Liver (tissue), 3 donors: ENCODE measurements around the gene TADA3.
A peak's percentile ranks its signal among the peaks of the same experiment; 100 is the strongest.

Experiments used
- EGR1 ChIP-seq, 2 donors: IDR thresholded peaks; 2 replicates each; pipeline ENCODE4 v1.6.1; 2016 to 2018; ENCODE audit warnings: antibody characterized with exemption in 2 of 2, low read depth in 2 of 2
- GABPA ChIP-seq, 2 donors: IDR thresholded peaks in 1 of 2; conservative IDR thresholded peaks in 1 of 2; 2 replicates each; pipeline ENCODE4 v1.6.1; 2016; ENCODE audit warnings: antibody characterized with exemption in 2 of 2, mild to moderate bottlenecking in 1 of 2, moderate library complexity in 1 of 2
- JUND ChIP-seq, 2 donors: IDR thresholded peaks; 2 replicates each; pipeline ENCODE4 v1.6.1; 2016; ENCODE audit warnings: antibody characterized with exemption in 2 of 2
- RAD21 ChIP-seq, 2 donors: IDR thresholded peaks; 2 replicates each; pipeline ENCODE4 v1.6.1; 2016; ENCODE audit warnings: antibody characterized with exemption in 2 of 2, mild to moderate bottlenecking in 2 of 2
- RXRA ChIP-seq, 2 donors: IDR thresholded peaks; 2 replicates each; pipeline ENCODE4 v1.6.1; 2017 to 2018; ENCODE audit warnings: antibody characterized with exemption in 2 of 2, mild to moderate bottlenecking in 1 of 2
- SP1 ChIP-seq: IDR thresholded peaks from 2 replicates; pipeline ENCODE4 v1.6.1; 2018; ENCODE audit warnings: antibody characterized with exemption, mild to moderate bottlenecking
- TAF1 ChIP-seq: conservative IDR thresholded peaks from 2 replicates; pipeline ENCODE4 v1.6.1; 2016; ENCODE audit warnings: antibody characterized with exemption, mild to moderate bottlenecking
- YY1 ChIP-seq: IDR thresholded peaks from 2 replicates; pipeline ENCODE4 v1.6.1; 2016; ENCODE audit warnings: antibody characterized with exemption, mild to moderate bottlenecking
- TF ChIP-seq, protein P1 (sequence below): IDR thresholded peaks from 2 replicates; pipeline ENCODE4 v1.6.1; 2016; ENCODE audit warnings: antibody characterized with exemption
- TF ChIP-seq, protein P2 (sequence below): fragments of 150-350 bp; IDR thresholded peaks from 2 replicates; pipeline ENCODE4 v1.5.1; 2017; ENCODE audit warnings: improper control_type of control experiment, low read depth, low read length; ENCODE audit not compliant: missing input control
- TF ChIP-seq, protein P3 (sequence below): IDR thresholded peaks from 2 replicates; pipeline ENCODE4 v1.6.1; 2016; ENCODE audit warnings: antibody characterized with exemption
- TF ChIP-seq, protein P4 (sequence below): IDR thresholded peaks from 2 replicates; pipeline ENCODE4 v1.6.1; 2016; ENCODE audit warnings: antibody characterized with exemption, mild to moderate bottlenecking
- TF ChIP-seq, protein P5 (sequence below): IDR thresholded peaks from 2 replicates; pipeline ENCODE4 v1.6.1; 2016; ENCODE audit warnings: antibody characterized with exemption
- donor health status: healthy.
- donor health status: healthy.

DNA sequence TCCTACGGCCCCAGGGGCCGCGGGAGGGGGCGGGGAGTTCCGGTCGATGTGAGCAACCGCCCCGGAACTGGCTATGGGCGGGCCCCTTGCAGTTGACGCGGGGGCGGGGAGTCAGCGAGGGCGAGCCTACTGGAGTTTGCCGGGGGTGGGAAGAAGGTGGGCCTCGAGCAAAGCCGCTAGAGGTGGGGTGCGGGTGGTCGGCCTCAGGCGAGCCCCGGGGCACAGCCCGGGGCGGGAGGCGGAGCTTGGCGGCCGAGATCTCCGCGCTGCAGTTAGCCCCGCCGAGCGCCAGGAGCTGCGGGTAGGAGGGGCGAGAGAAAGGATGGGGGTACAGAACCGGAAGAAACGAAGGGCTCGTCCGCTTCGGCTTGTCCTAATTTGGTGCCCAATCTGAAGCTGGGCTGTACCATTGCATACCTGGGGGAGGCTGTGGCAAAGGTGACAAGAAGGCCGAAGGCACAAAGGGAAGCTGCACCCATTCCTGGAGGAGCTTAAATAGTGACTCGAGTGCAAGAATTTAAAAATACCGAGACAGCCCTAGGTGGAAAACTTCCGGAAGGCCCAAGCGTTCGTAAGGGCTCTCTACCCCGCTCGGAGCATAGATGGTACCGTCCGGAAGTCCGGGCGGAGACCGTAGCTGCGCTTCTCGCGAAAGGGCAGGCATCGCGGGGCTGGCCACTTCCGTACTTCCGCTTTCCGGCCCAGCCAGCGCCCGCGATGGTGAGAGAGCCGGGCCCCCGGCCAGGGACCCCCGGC is at the start of gene TADA3, which contains the start of gene ARPC4:
- TF ChIP-seq RAD21 (IDR thresholded peaks at IDR 0.05) (peak; percentile 11 to 53), JUND (IDR thresholded peaks at IDR 0.05) (no peak), SP1 (peak; percentile 32), TAF1 (no peak), YY1 (peak; percentile 55), EGR1 (IDR thresholded peaks at IDR 0.05; ENCODE audit: low read depth in 2 of 2) (peak; percentile 89 to 91), GABPA (IDR thresholded peaks at IDR 0.05 in 1 of 2, conservative IDR thresholded peaks at IDR 0.05 in 1 of 2) (peak; percentile 67 to 90), RXRA (IDR thresholded peaks at IDR 0.05) (peak; percentile 3 to 35)
- TF ChIP-seq, protein P1, sequence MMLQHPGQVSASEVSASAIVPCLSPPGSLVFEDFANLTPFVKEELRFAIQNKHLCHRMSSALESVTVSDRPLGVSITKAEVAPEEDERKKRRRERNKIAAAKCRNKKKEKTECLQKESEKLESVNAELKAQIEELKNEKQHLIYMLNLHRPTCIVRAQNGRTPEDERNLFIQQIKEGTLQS, result no peak
- TF ChIP-seq, protein P2, sequence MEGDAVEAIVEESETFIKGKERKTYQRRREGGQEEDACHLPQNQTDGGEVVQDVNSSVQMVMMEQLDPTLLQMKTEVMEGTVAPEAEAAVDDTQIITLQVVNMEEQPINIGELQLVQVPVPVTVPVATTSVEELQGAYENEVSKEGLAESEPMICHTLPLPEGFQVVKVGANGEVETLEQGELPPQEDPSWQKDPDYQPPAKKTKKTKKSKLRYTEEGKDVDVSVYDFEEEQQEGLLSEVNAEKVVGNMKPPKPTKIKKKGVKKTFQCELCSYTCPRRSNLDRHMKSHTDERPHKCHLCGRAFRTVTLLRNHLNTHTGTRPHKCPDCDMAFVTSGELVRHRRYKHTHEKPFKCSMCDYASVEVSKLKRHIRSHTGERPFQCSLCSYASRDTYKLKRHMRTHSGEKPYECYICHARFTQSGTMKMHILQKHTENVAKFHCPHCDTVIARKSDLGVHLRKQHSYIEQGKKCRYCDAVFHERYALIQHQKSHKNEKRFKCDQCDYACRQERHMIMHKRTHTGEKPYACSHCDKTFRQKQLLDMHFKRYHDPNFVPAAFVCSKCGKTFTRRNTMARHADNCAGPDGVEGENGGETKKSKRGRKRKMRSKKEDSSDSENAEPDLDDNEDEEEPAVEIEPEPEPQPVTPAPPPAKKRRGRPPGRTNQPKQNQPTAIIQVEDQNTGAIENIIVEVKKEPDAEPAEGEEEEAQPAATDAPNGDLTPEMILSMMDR, result no peak
- TF ChIP-seq, protein P3, sequence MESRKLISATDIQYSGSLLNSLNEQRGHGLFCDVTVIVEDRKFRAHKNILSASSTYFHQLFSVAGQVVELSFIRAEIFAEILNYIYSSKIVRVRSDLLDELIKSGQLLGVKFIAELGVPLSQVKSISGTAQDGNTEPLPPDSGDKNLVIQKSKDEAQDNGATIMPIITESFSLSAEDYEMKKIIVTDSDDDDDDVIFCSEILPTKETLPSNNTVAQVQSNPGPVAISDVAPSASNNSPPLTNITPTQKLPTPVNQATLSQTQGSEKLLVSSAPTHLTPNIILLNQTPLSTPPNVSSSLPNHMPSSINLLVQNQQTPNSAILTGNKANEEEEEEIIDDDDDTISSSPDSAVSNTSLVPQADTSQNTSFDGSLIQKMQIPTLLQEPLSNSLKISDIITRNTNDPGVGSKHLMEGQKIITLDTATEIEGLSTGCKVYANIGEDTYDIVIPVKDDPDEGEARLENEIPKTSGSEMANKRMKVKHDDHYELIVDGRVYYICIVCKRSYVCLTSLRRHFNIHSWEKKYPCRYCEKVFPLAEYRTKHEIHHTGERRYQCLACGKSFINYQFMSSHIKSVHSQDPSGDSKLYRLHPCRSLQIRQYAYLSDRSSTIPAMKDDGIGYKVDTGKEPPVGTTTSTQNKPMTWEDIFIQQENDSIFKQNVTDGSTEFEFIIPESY, result peak; percentile 99
- TF ChIP-seq, protein P4, sequence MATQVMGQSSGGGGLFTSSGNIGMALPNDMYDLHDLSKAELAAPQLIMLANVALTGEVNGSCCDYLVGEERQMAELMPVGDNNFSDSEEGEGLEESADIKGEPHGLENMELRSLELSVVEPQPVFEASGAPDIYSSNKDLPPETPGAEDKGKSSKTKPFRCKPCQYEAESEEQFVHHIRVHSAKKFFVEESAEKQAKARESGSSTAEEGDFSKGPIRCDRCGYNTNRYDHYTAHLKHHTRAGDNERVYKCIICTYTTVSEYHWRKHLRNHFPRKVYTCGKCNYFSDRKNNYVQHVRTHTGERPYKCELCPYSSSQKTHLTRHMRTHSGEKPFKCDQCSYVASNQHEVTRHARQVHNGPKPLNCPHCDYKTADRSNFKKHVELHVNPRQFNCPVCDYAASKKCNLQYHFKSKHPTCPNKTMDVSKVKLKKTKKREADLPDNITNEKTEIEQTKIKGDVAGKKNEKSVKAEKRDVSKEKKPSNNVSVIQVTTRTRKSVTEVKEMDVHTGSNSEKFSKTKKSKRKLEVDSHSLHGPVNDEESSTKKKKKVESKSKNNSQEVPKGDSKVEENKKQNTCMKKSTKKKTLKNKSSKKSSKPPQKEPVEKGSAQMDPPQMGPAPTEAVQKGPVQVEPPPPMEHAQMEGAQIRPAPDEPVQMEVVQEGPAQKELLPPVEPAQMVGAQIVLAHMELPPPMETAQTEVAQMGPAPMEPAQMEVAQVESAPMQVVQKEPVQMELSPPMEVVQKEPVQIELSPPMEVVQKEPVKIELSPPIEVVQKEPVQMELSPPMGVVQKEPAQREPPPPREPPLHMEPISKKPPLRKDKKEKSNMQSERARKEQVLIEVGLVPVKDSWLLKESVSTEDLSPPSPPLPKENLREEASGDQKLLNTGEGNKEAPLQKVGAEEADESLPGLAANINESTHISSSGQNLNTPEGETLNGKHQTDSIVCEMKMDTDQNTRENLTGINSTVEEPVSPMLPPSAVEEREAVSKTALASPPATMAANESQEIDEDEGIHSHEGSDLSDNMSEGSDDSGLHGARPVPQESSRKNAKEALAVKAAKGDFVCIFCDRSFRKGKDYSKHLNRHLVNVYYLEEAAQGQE, result peak; percentile 48
- TF ChIP-seq, protein P5, sequence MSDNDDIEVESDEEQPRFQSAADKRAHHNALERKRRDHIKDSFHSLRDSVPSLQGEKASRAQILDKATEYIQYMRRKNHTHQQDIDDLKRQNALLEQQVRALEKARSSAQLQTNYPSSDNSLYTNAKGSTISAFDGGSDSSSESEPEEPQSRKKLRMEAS, result peak; percentile 89
